Hematopoietic multipotent progenitor cell treated with erythropoietin and hydrocortisone succinate and interleukin-3 and kit ligand, for 4 days (in vitro differentiated cells): ENCODE measurements around the gene CYP21A2.
"Not testable (repeated sequence)": the region's sequence is repeated elsewhere in the genome, so short reads cannot be mapped to it uniquely, and the experiment has no call there.

Experiments used
- DNase-seq: peaks from one replicate; pipeline ENCODE4 v3.0.0-alpha.2; 2015

Gene CYP21A2

GRCh38 chr6:32035283-32036013, 2.8 kb upstream of the CYP21A2 start:
- DNase-seq, result not testable (repeated sequence)

- not testable (repeated sequence) for DNase-seq
Measured at GRCh38 chr6:32037136-32037535, 1.1 kb upstream of the CYP21A2 start.

- not testable (repeated sequence) for DNase-seq
Measured at GRCh38 chr6:32038878-32039277, 663 bp downstream of the CYP21A2 start.

GRCh38 chr6:32039321-32040274, 1.4 kb downstream of the CYP21A2 start:
- DNase-seq, result not testable (repeated sequence)

- DNase-seq, result not testable (repeated sequence)
Measured at GRCh38 chr6:32040299-32041049, 2.3 kb downstream of the CYP21A2 start.

- not testable (repeated sequence) for DNase-seq
Measured at GRCh38 chr6:32041050-32041321, 2.8 kb downstream of the CYP21A2 start.

GRCh38 chr6:32041385-32041784, 3.2 kb downstream of the CYP21A2 start:
- DNase-seq, result not testable (repeated sequence)

- not testable (repeated sequence) for DNase-seq
Measured at GRCh38 chr6:32042276-32042675, 4.1 kb downstream of the CYP21A2 start.

- DNase-seq, result not testable (repeated sequence)
Measured at GRCh38 chr6:32043589-32044380, 5.6 kb downstream of the CYP21A2 start.

- DNase-seq, result not testable (repeated sequence)
Measured at GRCh38 chr6:32044916-32045315, 6.7 kb downstream of the CYP21A2 start.

GRCh38 chr6:32045811-32046449, 7.7 kb downstream of the CYP21A2 start:
- DNase-seq, result no peak

GRCh38 chr6:32046450-32047083, 8.4 kb downstream of the CYP21A2 start:
- DNase-seq, result peak; percentile 24

- no peak for DNase-seq
Measured at GRCh38 chr6:32047084-32047478, 8.9 kb downstream of the CYP21A2 start.

- no peak for DNase-seq
Measured at GRCh38 chr6:32047539-32047854, 9.3 kb downstream of the CYP21A2 start.

- DNase-seq, result peak; percentile 70
Measured at GRCh38 chr6:32047855-32048766, 9.9 kb downstream of the CYP21A2 start.

GRCh38 chr6:32049149-32049548, 10.9 kb downstream of the CYP21A2 start:
- DNase-seq, result not testable (repeated sequence)

GRCh38 chr6:32049736-32050135, 11.5 kb downstream of the CYP21A2 start:
- DNase-seq, result not testable (repeated sequence)

GRCh38 chr6:32050562-32050961, 12.3 kb downstream of the CYP21A2 start:
- DNase-seq, result no peak

GRCh38 chr6:32052626-32053025, 14.4 kb downstream of the CYP21A2 start:
- DNase-seq, result not testable (repeated sequence)

- not testable (repeated sequence) for DNase-seq
Measured at GRCh38 chr6:32053314-32053713, 15.1 kb downstream of the CYP21A2 start.
